ENCODE results near the gene OR10AG1. TPM values are rescaled to one million over a fixed set of nuclear protein-coding genes. Genes with fewer than 3 reads are reported as not detected.

The OR10AG1 gene
- total and polyA plus RNA-seq, 2 donors, result not detected

Other genes starting within 250 kb of the OR10AG1 start
- gene OR5D13, start 196.5 kb downstream of the OR10AG1 start, total RNA-seq, result not detected
- not detected for gene OR5D13, start 196.5 kb downstream of the OR10AG1 start, polyA plus RNA-seq
- not detected for gene OR5D14, start 174.4 kb downstream of the OR10AG1 start, total RNA-seq
- not detected for gene OR5D14, start 174.4 kb downstream of the OR10AG1 start, polyA plus RNA-seq
- not detected for gene OR5L1, start 158.6 kb downstream of the OR10AG1 start, total RNA-seq
- gene OR5L1, start 158.6 kb downstream of the OR10AG1 start, polyA plus RNA-seq, result not detected
- not detected for gene OR5D18, start 150.3 kb downstream of the OR10AG1 start, total RNA-seq
- gene OR5D18, start 150.3 kb downstream of the OR10AG1 start, polyA plus RNA-seq, result not detected
- not detected for gene OR5L2, start 142.7 kb downstream of the OR10AG1 start, total RNA-seq
- not detected for gene OR5L2, start 142.7 kb downstream of the OR10AG1 start, polyA plus RNA-seq
- not detected for gene OR5D16, start 131.2 kb downstream of the OR10AG1 start, total RNA-seq
- not detected for gene OR5D16, start 131.2 kb downstream of the OR10AG1 start, polyA plus RNA-seq
- gene TRIM51, start 86.6 kb downstream of the OR10AG1 start, total RNA-seq, result not detected
- gene TRIM51, start 86.6 kb downstream of the OR10AG1 start, polyA plus RNA-seq, result not detected
- not detected for gene OR5W2, start 55.4 kb downstream of the OR10AG1 start, total RNA-seq
- gene OR5W2, start 55.4 kb downstream of the OR10AG1 start, polyA plus RNA-seq, result not detected
- not detected for gene OR5I1, start 33.5 kb downstream of the OR10AG1 start, total RNA-seq
- gene OR5I1, start 33.5 kb downstream of the OR10AG1 start, polyA plus RNA-seq, result not detected
- gene OR5F1, start 24.7 kb upstream of the OR10AG1 start, total RNA-seq, result not detected
- gene OR5F1, start 24.7 kb upstream of the OR10AG1 start, polyA plus RNA-seq, result not detected
- not detected for gene OR5AS1, start 57.7 kb upstream of the OR10AG1 start, total RNA-seq
- not detected for gene OR5AS1, start 57.7 kb upstream of the OR10AG1 start, polyA plus RNA-seq
- gene OR8I2, start 123.4 kb upstream of the OR10AG1 start, total RNA-seq, result not detected
- gene OR8I2, start 123.4 kb upstream of the OR10AG1 start, polyA plus RNA-seq, result not detected
- gene OR8H2, start 133.7 kb upstream of the OR10AG1 start, total RNA-seq, result not detected
- gene OR8H2, start 133.7 kb upstream of the OR10AG1 start, polyA plus RNA-seq, result not detected
- not detected for gene OR8H3, start 152.4 kb upstream of the OR10AG1 start, total RNA-seq
- not detected for gene OR8H3, start 152.4 kb upstream of the OR10AG1 start, polyA plus RNA-seq
- not detected for gene OR8J3, start 170.3 kb upstream of the OR10AG1 start, total RNA-seq
- gene OR8J3, start 170.3 kb upstream of the OR10AG1 start, polyA plus RNA-seq, result not detected
- not detected for gene OR8K5, start 190.4 kb upstream of the OR10AG1 start, total RNA-seq
- not detected for gene OR8K5, start 190.4 kb upstream of the OR10AG1 start, polyA plus RNA-seq
- not detected for gene OR5J2, start 206.7 kb upstream of the OR10AG1 start, total RNA-seq
- gene OR5J2, start 206.7 kb upstream of the OR10AG1 start, polyA plus RNA-seq, result not detected